A673 (cell line): Measurements from ENCODE around the gene MS4A4E.

Source experiments
- EZH2 ChIP-seq: fragments of 200-600 bp; sonication (generic); IDR thresholded peaks from 2 replicates; pipeline ENCODE4 v1.6.1; 2017; ENCODE audit warnings: borderline replicate concordance, low read depth, mild to moderate bottlenecking, mixed read lengths, antibody characterized with exemption, low read length; ENCODE audit not compliant: poor library complexity, severe bottlenecking
- TF ChIP-seq, protein P1 (sequence below): fragments of 300-800, 200-600 bp; sonication (generic); conservative IDR thresholded peaks from 2 replicates; pipeline ENCODE4 v1.5.1; 2017; ENCODE audit warnings: low read depth, mild to moderate bottlenecking, antibody characterized with exemption, low read length, moderate library complexity, mixed read lengths

- TF ChIP-seq, protein P1, sequence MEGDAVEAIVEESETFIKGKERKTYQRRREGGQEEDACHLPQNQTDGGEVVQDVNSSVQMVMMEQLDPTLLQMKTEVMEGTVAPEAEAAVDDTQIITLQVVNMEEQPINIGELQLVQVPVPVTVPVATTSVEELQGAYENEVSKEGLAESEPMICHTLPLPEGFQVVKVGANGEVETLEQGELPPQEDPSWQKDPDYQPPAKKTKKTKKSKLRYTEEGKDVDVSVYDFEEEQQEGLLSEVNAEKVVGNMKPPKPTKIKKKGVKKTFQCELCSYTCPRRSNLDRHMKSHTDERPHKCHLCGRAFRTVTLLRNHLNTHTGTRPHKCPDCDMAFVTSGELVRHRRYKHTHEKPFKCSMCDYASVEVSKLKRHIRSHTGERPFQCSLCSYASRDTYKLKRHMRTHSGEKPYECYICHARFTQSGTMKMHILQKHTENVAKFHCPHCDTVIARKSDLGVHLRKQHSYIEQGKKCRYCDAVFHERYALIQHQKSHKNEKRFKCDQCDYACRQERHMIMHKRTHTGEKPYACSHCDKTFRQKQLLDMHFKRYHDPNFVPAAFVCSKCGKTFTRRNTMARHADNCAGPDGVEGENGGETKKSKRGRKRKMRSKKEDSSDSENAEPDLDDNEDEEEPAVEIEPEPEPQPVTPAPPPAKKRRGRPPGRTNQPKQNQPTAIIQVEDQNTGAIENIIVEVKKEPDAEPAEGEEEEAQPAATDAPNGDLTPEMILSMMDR = no peak
- TF ChIP-seq EZH2 = no peak
Measured at GRCh38 chr11:60164550-60165075, 78.3 kb downstream of the MS4A4E start.
